Keratinocyte (primary cell): ENCODE measurements around the gene ACTR2. TPM values are rescaled to one million over a fixed set of nuclear protein-coding genes. Genes with fewer than 3 reads are reported as not detected.

Source experiments
- DNase-seq: peaks from one replicate; pipeline ENCODE4 v3.0.0-alpha.2; 2011; ENCODE audit warnings: low read depth, missing footprints, low spot score
- FAIRE-seq: peaks from 2 replicates; lab custom pipeline; 2011; peaks lifted over from hg19 to GRCh38; lab: Jason Lieb, UNC
- H2AFZ ChIP-seq: 2 replicates; pipeline ENCODE4 v1.6.0; 2012; ENCODE audit warnings: low read length, control low read depth, inconsistent platforms; ENCODE audit not compliant: control insufficient read depth
- H3K27ac ChIP-seq: 2 replicates; pipeline ENCODE4 v1.5.1; 2011; ENCODE audit warnings: low read length; ENCODE audit not compliant: control insufficient read depth, insufficient read depth
- H3K27me3 ChIP-seq: 3 replicates; pipeline ENCODE4 v1.6.0; 2011; ENCODE audit warnings: low read length; ENCODE audit not compliant: control insufficient read depth, insufficient read depth; ENCODE audit errors: extremely low read depth
- H3K36me3 ChIP-seq, 2 experiments: 2 replicates in 1 of 2; 3 replicates in 1 of 2; pipeline ENCODE4 v1.5.1; 2011; ENCODE audit warnings: low read length in 2 of 2, mild to moderate bottlenecking in 1 of 2; ENCODE audit not compliant: control insufficient read depth in 2 of 2, insufficient read depth in 2 of 2; ENCODE audit errors: extremely low read depth in 1 of 2
- H3K4me1 ChIP-seq: 3 replicates; pipeline ENCODE4 v1.5.1; 2011; ENCODE audit warnings: low read length; ENCODE audit not compliant: control insufficient read depth, insufficient read depth; ENCODE audit errors: extremely low read depth
- H3K4me2 ChIP-seq: 3 replicates; pipeline ENCODE4 v1.6.0; 2011; ENCODE audit warnings: low read depth, low read length; ENCODE audit not compliant: control insufficient read depth, insufficient read depth; ENCODE audit errors: extremely low read depth
- H3K4me3 ChIP-seq, 3 experiments: fragments of 200-600 bp in 1 of 3; sonication (generic) in 1 of 3; 2 replicates in 2 of 3; 3 replicates in 1 of 3; pipeline ENCODE4 v1.5.1; 2011 to 2016; ENCODE audit warnings: low read length in 3 of 3, mild to moderate bottlenecking in 3 of 3, control low read depth in 2 of 3, inconsistent platforms in 1 of 3, low read depth in 1 of 3, mixed read lengths in 1 of 3, mixed run types in 1 of 3, moderate library complexity in 1 of 3; ENCODE audit not compliant: control insufficient read depth in 2 of 3, insufficient read depth in 2 of 3; ENCODE audit errors: extremely low read depth in 1 of 3
- H3K79me2 ChIP-seq: 2 replicates; pipeline ENCODE4 v1.6.0; 2012; ENCODE audit warnings: low read length; ENCODE audit not compliant: control insufficient read depth, insufficient read depth
- H3K9ac ChIP-seq: 3 replicates; pipeline ENCODE4 v1.6.0; 2011; ENCODE audit warnings: low read length; ENCODE audit not compliant: control insufficient read depth, insufficient read depth; ENCODE audit errors: extremely low read depth
- H3K9me1 ChIP-seq: 3 replicates; pipeline ENCODE4 v1.6.0; 2011; ENCODE audit warnings: low read length; ENCODE audit not compliant: control insufficient read depth, insufficient read depth; ENCODE audit errors: extremely low read depth
- H3K9me3 ChIP-seq: 2 replicates; pipeline ENCODE4 v1.5.1; 2012; ENCODE audit warnings: low read depth, low read length; ENCODE audit not compliant: control insufficient read depth
- H4K20me1 ChIP-seq: 3 replicates; pipeline ENCODE4 v1.6.0; 2011; ENCODE audit warnings: low read length; ENCODE audit not compliant: control insufficient read depth, insufficient read depth; ENCODE audit errors: extremely low read depth
- EZH2 ChIP-seq: IDR thresholded peaks from one replicate; pipeline ENCODE4 v1.6.1; 2012; ENCODE audit warnings: inconsistent platforms, mild to moderate bottlenecking, low read length, moderate library complexity
- dilution Hi-C: fragments of 300-500 bp; cut with MboI; formaldehyde crosslinking; loops from one replicate; pipeline ENCODE4 v1.7.0; 2020; ENCODE audit warnings: low sequenced_read_pairs; ENCODE audit not compliant: extremely low pct_ligation_motif_present
- polyA plus RNA-seq, 5 experiments: library from polyadenylated mRNA; depleted of rRNA in 3 of 5; stranded (reverse) in 3 of 5; stranded (forward) in 1 of 5; unstranded in 1 of 5; fragments of >200 nt; gene quantifications; 1 replicate in 1 of 5; 2 replicates in 3 of 5; 3 replicates in 1 of 5; pipeline versions ENCODE4 v1.2.1 to v1.2.3, GENCODE V29; 2011 to 2012; ENCODE audit warnings: missing spikeins in 2 of 5, low read depth in 1 of 5, low replicate concordance in 1 of 5
- TF ChIP-seq, protein P1 (sequence below), 3 experiments: IDR thresholded peaks in 1 of 3; conservative IDR thresholded peaks in 1 of 3; optimal IDR thresholded peaks in 1 of 3; 2 replicates in 2 of 3; 3 replicates in 1 of 3; pipeline versions ENCODE3 to v1.5.1; 2011; ENCODE audit warnings: low read length in 3 of 3, mild to moderate bottlenecking in 3 of 3, moderate library complexity in 2 of 3, control low read depth in 1 of 3, inconsistent platforms in 1 of 3; ENCODE audit not compliant: insufficient read depth in 2 of 3; ENCODE audit errors: extremely low read depth in 1 of 3

The ACTR2 gene
- polyA plus RNA-seq, 1 donor (not counting 4 experiments of a cell fraction or from before 2014, with no cell fraction given), result 257 TPM

DNA sequence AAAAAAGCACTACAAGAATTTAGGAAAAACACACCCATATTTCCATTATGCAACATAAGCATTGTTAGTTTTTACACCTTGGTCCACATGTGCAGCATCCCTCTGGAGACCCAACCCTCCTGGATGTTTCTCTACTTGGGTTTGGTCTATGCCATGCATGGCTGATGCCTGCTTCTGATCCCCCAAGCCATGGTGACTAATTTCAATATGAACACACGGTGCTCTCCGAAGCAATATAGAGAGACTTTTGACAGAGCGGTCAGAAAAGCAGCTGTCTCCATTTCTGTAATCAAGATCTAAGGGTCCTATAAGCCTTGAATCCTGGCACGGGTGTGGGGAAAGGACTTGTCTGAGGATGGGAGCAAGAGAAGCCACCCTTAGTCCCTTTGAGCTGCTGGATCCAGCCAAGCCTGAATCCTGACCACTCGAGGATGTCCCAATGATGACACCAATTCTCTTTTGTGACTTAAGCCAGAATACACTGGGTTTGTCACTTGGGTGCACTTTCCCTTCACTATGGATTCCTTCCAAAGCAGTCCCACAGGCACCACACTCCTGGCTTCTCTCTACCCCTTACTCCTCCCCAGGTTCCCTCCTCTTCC is 91.5 kb downstream of the ACTR2 start:
- Histone ChIP-seq H3K4me3 (no peak overlapping the region), H3K79me2 (peaks cover 17% of the 10 kb centered on the region), H3K9me3 (no peaks in the 10 kb centered on the region), H3K9ac (peak overlapping the region; percentile 72), H3K27ac (peak overlapping the region; percentile 95), H2AFZ (no peak overlapping the region), H3K4me1 (peaks cover 67% of the 10 kb centered on the region), H4K20me1 (no peaks in the 10 kb centered on the region), H3K9me1 (no peaks in the 10 kb centered on the region), H3K36me3 (peaks cover 6 to 25% of the 10 kb centered on the region in 2 experiments), H3K27me3 (no peaks in the 10 kb centered on the region), H3K4me2 (peak overlapping the region; percentile 83)
- FAIRE-seq, result no peak
- no peak for TF ChIP-seq EZH2
- TF ChIP-seq, protein P1, sequence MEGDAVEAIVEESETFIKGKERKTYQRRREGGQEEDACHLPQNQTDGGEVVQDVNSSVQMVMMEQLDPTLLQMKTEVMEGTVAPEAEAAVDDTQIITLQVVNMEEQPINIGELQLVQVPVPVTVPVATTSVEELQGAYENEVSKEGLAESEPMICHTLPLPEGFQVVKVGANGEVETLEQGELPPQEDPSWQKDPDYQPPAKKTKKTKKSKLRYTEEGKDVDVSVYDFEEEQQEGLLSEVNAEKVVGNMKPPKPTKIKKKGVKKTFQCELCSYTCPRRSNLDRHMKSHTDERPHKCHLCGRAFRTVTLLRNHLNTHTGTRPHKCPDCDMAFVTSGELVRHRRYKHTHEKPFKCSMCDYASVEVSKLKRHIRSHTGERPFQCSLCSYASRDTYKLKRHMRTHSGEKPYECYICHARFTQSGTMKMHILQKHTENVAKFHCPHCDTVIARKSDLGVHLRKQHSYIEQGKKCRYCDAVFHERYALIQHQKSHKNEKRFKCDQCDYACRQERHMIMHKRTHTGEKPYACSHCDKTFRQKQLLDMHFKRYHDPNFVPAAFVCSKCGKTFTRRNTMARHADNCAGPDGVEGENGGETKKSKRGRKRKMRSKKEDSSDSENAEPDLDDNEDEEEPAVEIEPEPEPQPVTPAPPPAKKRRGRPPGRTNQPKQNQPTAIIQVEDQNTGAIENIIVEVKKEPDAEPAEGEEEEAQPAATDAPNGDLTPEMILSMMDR (optimal IDR thresholded peaks at IDR 0.05 in 1 of 3, IDR thresholded peaks at IDR 0.05 in 1 of 3, conservative IDR thresholded peaks at IDR 0.05 in 1 of 3; ENCODE audit: extremely low read depth in 1 of 3, insufficient read depth in 2 of 3, low read length in 3 of 3), result no peak
- dilution Hi-C loops, result no loop called here
- DNase-seq, result no peak

DNA sequence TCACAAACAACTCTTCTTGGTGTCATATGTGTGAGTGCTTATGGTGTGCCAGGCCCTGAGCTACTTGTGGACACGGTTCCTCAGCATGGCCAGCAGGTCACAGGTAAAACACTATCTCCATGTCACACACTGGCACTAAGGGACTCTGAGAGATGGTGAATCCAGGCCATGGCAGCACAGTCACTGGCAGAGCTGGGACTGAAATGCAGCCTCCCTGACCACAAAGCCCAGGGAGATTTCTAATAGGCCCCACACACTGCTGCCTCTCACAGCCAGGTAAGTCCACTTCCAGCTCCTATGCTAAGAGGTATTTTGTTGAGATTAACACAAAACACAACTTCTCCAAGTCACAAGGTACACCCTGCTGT is 92.0 kb downstream of the ACTR2 start:
- Histone ChIP-seq H4K20me1 (no peaks in the 10 kb centered on the region), H3K79me2 (peaks cover 15% of the 10 kb centered on the region), H3K9me1 (peaks cover 2% of the 10 kb centered on the region), H2AFZ (no peak overlapping the region), H3K36me3 (peaks cover 3 to 22% of the 10 kb centered on the region in 2 experiments), H3K4me3 (peak overlapping the region in 1 of 3 experiments; percentile 9), H3K9ac (peak overlapping the region; percentile 72), H3K4me2 (peak overlapping the region; percentile 83), H3K4me1 (peaks cover 65% of the 10 kb centered on the region), H3K9me3 (no peaks in the 10 kb centered on the region), H3K27ac (peak overlapping the region; percentile 95), H3K27me3 (no peaks in the 10 kb centered on the region)
- DNase-seq (no peak), FAIRE-seq (no peak)
- no peak for TF ChIP-seq EZH2
- TF ChIP-seq, protein P1 (optimal IDR thresholded peaks at IDR 0.05 in 1 of 3, IDR thresholded peaks at IDR 0.05 in 1 of 3, conservative IDR thresholded peaks at IDR 0.05 in 1 of 3; ENCODE audit: extremely low read depth in 1 of 3, insufficient read depth in 2 of 3, low read length in 3 of 3), result no peak
- dilution Hi-C loops, result no loop called here
